Heart right ventricle (tissue), 16 donors: ENCODE results near the gene OR6B2. TPM values are rescaled to one million over a fixed set of nuclear protein-coding genes. Genes with fewer than 3 reads are reported as not detected.
"Not testable (repeated sequence)": the region's sequence is repeated elsewhere in the genome, so short reads cannot be mapped to it uniquely, and the experiment has no call there.

Experiments used
- ATAC-seq, 8 donors: fragments of 200-7000 bp; cut with Tn5 transposase; one replicate each; pipeline ENCODE4 v1.9.1; 2020; ENCODE audit warnings: mild to moderate bottlenecking in 8 of 8, moderate library complexity in 8 of 8, moderate number of reproducible peaks in 1 of 8
- DNase-seq, 2 donors: peaks; one replicate each; pipeline ENCODE4 v3.0.0-alpha.2; 2020
- H3K27ac ChIP-seq, 10 donors: fragments of 200-600 bp; sonication (generic) in 2 of 10; one replicate each; pipeline versions ENCODE4 v1.5.0 to v1.8.0; 2020 to 2022; ENCODE audit warnings: mild to moderate bottlenecking in 3 of 10
- H3K27me3 ChIP-seq, 7 donors: fragments of 200-600 bp; one replicate each; pipeline ENCODE4 v1.8.0; 2021 to 2022; ENCODE audit warnings: mild to moderate bottlenecking in 2 of 7
- H3K36me3 ChIP-seq, 9 donors: fragments of 200-600 bp; sonication (generic) in 1 of 9; one replicate each; pipeline versions ENCODE4 v1.5.0 to v1.8.0; 2020 to 2022; ENCODE audit warnings: mild to moderate bottlenecking in 2 of 9
- H3K4me1 ChIP-seq, 9 donors: fragments of 200-600 bp; sonication (generic) in 1 of 9; one replicate each; pipeline versions ENCODE4 v1.5.0 to v1.8.0; 2020 to 2022; ENCODE audit warnings: mild to moderate bottlenecking in 4 of 9
- H3K4me3 ChIP-seq, 10 donors: fragments of 200-600 bp; sonication (generic) in 2 of 10; one replicate each; pipeline versions ENCODE4 v1.5.0 to v1.8.0; 2020 to 2022; ENCODE audit warnings: mild to moderate bottlenecking in 7 of 10, moderate library complexity in 2 of 10
- H3K9me3 ChIP-seq, 11 donors: fragments of 200-600 bp in 10 of 11; sonication (generic) in 2 of 11; one replicate each; pipeline versions ENCODE4 v1.5.0 to v1.8.0; 2013 to 2022; ENCODE audit warnings: mild to moderate bottlenecking in 2 of 11, control low read depth in 1 of 11, moderate library complexity in 1 of 11
- CTCF ChIP-seq, 9 donors: fragments of 200-600 bp; sonication (generic) in 2 of 9; IDR thresholded peaks; one replicate each; pipeline versions ENCODE4 v1.5.0 to v1.8.0; 2021 to 2022; ENCODE audit warnings: antibody characterized with exemption in 9 of 9, mild to moderate bottlenecking in 5 of 9, moderate library complexity in 1 of 9
- WGBS, 2 donors: extraction: QIAGEN DNeasy Blood & Tissue Kit; methylation state at CpG; one replicate each; pipeline ENCODE4 v1.1.7; 2013; ENCODE audit warnings: inconsistent platforms in 1 of 2; 5-methylcytosine and 5-hydroxymethylcytosine counted together
- intact Hi-C, 10 donors: fragments of 100-400 bp; cut with DNase I; formaldehyde crosslinking; loops; one replicate each; pipeline versions ENCODE4 v1.11.1 to v1.14.2; 2022
- polyA plus RNA-seq, 2 donors: library from polyadenylated mRNA; stranded (reverse); fragments of 200-250 nt; gene quantifications; one replicate each; pipeline ENCODE4 v1.2.3, GENCODE V29; 2013
- total RNA-seq, 10 donors: library from RNA; stranded (reverse); fragmentation: NEBNext Ultra II Directional in 3 of 10; extraction: Animal tissue kit (Norgen Biotek cat#: 25700) in 3 of 10; gene quantifications; one replicate each; pipeline versions ENCODE4 v1.2.1 to v1.2.4, GENCODE V29; 2021 to 2023
- donor health status: Arrhythmogenic right ventricular cardiomyopathy.
- donor health status: ischemic (EF 13 %, LVEDD 7.1; RV severe dilation, severe dysfunction).
- donor health status: healthy with polysubstance abuse.
- donor health status: DM: no; HTN: yes; CAD: no.
- donor health status: DM: no; HTN: no; CAD: no.
- donor health status: ischemic (EF 25% LVEDD 6.9; RV normal size, moderate dysfunction).
- donor health status: ischemic (EF 25% LVEDD 5.7; RV mildly dilated, moderate dysfunction).
- donor health status: healthy.
- donor health status: DM: yes; HTN: yes; CAD: no.
- donor health status: Ischemic cardiomyopathy.
- donor health status: ischemic (EF 35%, LVEDD 5.7; RV mildly dilated, moderate dysfunction).
- donor health status: nonischemic (EF 11% LVEDD 7.7; RV severe dilation, severe dysfunction).
- donor health status: DM: yes; HTN: yes; CAD: no.
- donor health status: PGD.
- donor health status: ischemic (EF 29% LVEDD 5.4; RV normal size, mild dysfunction).
- donor health status: nonischemic (EF 23%, LVEDD 6.1; RV moderate dilation, normal function).

The OR6B2 gene
- total and polyA plus RNA-seq, 12 donors = not detected

- H3K4me1 ChIP-seq = no peaks in the 10 kb centered on the region
- ATAC-seq = no peak
- no peaks in the 10 kb centered on the region for H3K36me3 ChIP-seq
- no peaks in the 10 kb centered on the region for H3K9me3 ChIP-seq
- H3K27me3 ChIP-seq = peaks cover 0 to 75% (median 70%) of the 10 kb centered on the region in 7 donors
- no peak for DNase-seq
- H3K4me3 ChIP-seq = no peak overlapping the region
- intact Hi-C loops = no loop called here
- 70% methylated on average over 9 of the region's 9 CpGs for WGBS, 2 donors
- no peak overlapping the region for H3K27ac ChIP-seq
- no peak for TF ChIP-seq CTCF (IDR thresholded peaks at IDR 0.05)
Measured at GRCh38 chr2:240048237-240048636, 18.0 kb upstream of the OR6B2 start.

DNA sequence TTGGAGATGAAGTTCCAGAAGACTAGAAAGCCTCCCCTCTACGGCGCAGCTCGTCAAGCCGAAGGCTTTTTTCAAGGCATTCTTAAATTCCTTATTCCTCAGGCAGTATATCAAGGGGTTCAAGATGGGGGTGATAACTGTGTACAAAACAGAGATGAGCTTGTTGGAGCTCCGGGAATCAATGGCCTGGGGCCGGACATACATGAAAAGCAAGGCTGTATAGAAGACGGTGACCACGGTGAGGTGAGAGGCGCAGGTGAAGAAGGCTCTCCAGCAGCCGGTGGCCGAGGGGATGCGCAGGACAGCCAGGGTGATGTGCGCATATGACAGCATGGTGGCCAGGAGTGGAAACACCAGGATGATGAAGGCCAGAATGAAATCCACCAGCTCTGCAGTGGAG, 14.9 kb upstream of the OR6B2 start:
- no peak for ATAC-seq
- H3K36me3 ChIP-seq = no peaks in the 10 kb centered on the region
- intact Hi-C loops = no loop called here
- H3K27ac ChIP-seq = no peak overlapping the region
- no peaks in the 10 kb centered on the region for H3K9me3 ChIP-seq
- no peak for TF ChIP-seq CTCF (IDR thresholded peaks at IDR 0.05)
- H3K4me3 ChIP-seq = no peak overlapping the region
- no peak for DNase-seq
- peaks cover 0 to 68% (median 57%) of the 10 kb centered on the region in 7 donors for H3K27me3 ChIP-seq
- WGBS, 2 donors = 84 to 95% methylated on average over 13 of the region's 13 CpGs
- H3K4me1 ChIP-seq = no peaks in the 10 kb centered on the region

DNA sequence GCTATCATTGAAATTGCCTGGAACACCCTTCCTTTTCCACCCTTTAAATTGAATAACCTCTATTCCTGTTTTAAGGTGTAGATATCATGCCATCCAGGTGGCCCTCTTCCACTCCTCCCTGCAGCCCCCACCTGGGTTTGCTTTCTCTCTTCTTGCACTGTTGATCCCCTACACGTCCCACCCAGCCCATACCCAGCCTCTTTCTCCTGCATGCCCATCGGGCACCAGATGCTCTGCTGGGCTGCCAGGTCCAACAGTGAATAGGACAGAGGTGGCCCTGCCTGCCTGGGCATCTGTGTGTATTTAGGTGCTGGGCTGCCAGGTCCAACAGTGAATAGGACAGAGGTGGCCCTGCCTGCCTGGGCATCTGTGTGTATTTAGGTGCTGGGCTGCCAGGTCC, 13.9 kb upstream of the OR6B2 start:
- peaks cover 0 to 70% (median 57%) of the 10 kb centered on the region in 7 donors for H3K27me3 ChIP-seq
- H3K9me3 ChIP-seq, ATAC-seq, intact Hi-C loops, H3K36me3 ChIP-seq, H3K4me3 ChIP-seq, H3K27ac ChIP-seq, DNase-seq, H3K4me1 ChIP-seq: not testable (repeated sequence)
- WGBS, 2 donors = 62% methylated on average over 2 of the region's 2 CpGs

- Histone ChIP-seq H3K4me1 (no peaks in the 10 kb centered on the region), H3K27me3 (peaks cover 0 to 70% (median 53%) of the 10 kb centered on the region in 7 donors), H3K9me3 (no peaks in the 10 kb centered on the region), H3K4me3 (no peak overlapping the region), H3K36me3 (no peaks in the 10 kb centered on the region), H3K27ac (no peak overlapping the region)
- 82 to 83% methylated on average over 21 of the region's 21 CpGs for WGBS, 2 donors
- TF ChIP-seq CTCF (IDR thresholded peaks at IDR 0.05) = no peak
- DNase-seq (no peak), ATAC-seq (no peak)
- intact Hi-C loops = no loop called here
Measured at GRCh38 chr2:240043279-240043989, 13.2 kb upstream of the OR6B2 start.

DNA sequence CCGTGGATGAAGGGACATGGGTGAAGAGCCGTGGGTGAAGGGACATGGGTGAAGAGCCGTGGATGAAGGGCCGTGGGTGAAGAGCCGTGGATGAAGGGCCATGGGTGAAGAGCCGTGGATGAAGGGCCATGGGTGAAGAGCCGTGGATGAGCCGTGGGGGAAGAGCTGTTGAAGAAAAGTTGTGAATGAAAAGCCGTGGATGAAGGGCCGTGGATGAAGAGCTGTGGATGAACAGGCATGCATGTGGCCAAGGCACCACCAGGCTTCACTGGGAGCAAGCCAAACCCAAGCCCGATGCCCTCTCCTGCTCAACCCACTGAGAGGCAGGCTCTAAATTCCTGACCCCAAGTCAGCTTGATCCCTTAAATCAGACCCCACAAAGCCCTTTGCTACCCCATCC, 12.5 kb upstream of the OR6B2 start:
- no peak for DNase-seq
- H3K4me1 ChIP-seq = no peaks in the 10 kb centered on the region
- no peaks in the 10 kb centered on the region for H3K9me3 ChIP-seq
- H3K4me3 ChIP-seq = no peak overlapping the region
- intact Hi-C loops = no loop called here
- H3K36me3 ChIP-seq = no peaks in the 10 kb centered on the region
- peaks cover 0 to 70% (median 52%) of the 10 kb centered on the region in 7 donors for H3K27me3 ChIP-seq
- no peak for TF ChIP-seq CTCF (IDR thresholded peaks at IDR 0.05)
- whole genome bisulfite sequencing, 2 donors = 77 to 79% methylated on average over 11 of the region's 11 CpGs
- no peak overlapping the region for H3K27ac ChIP-seq
- ATAC-seq = no peak
